Loucy (cell line): ENCODE measurements around the gene CEP41.

Experiments
- H2AFZ ChIP-seq: fragments of 200-600 bp; sonication (generic); 2 replicates; pipeline ENCODE4 v1.6.0; 2016; ENCODE audit warnings: antibody characterized with exemption, mild to moderate bottlenecking, low read length, moderate library complexity
- H3F3A ChIP-seq: fragments of 200-600 bp; 2 replicates; pipeline ENCODE4 v1.6.0; 2016; ENCODE audit warnings: antibody characterized with exemption, low read depth, mild to moderate bottlenecking
- H3K27me3 ChIP-seq: fragments of 200-600 bp; sonication (generic); 2 replicates; pipeline ENCODE4 v1.6.1; 2014; ENCODE audit warnings: low read length, mild to moderate bottlenecking; ENCODE audit not compliant: insufficient read depth, poor library complexity, severe bottlenecking
- H3K36me3 ChIP-seq: fragments of 200-600 bp; sonication (generic); 2 replicates; pipeline ENCODE4 v1.6.1; 2016; ENCODE audit warnings: low read length; ENCODE audit not compliant: insufficient read depth
- H3K4me1 ChIP-seq: fragments of 200-600 bp; sonication (generic); 2 replicates; pipeline ENCODE4 v1.5.1; 2014; ENCODE audit warnings: low read length, mild to moderate bottlenecking; ENCODE audit not compliant: insufficient read depth, poor library complexity, severe bottlenecking
- H3K4me2 ChIP-seq: fragments of 200-600 bp; sonication (generic); 2 replicates; pipeline ENCODE4 v1.6.0; 2014; ENCODE audit warnings: antibody characterized with exemption, low read length, low read depth, mild to moderate bottlenecking; ENCODE audit not compliant: poor library complexity, severe bottlenecking
- H3K4me3 ChIP-seq: fragments of 200-600 bp; sonication (generic); 2 replicates; pipeline ENCODE4 v1.5.1; 2014; ENCODE audit warnings: low read length, mild to moderate bottlenecking, mixed read lengths; ENCODE audit not compliant: poor library complexity, severe bottlenecking
- H3K79me2 ChIP-seq: fragments of 200-600 bp; sonication (generic); 2 replicates; pipeline ENCODE4 v1.6.1; 2014; ENCODE audit warnings: low read length; ENCODE audit not compliant: insufficient read depth
- H3K9ac ChIP-seq: fragments of 200-600 bp; sonication (generic); 2 replicates; pipeline ENCODE4 v1.6.0; 2014; ENCODE audit warnings: mild to moderate bottlenecking, low read depth, low read length, moderate library complexity; ENCODE audit not compliant: poor library complexity, severe bottlenecking
- H3K9me2 ChIP-seq: fragments of 200-600 bp; sonication (generic); replicated peaks from 2 replicates; pipeline ENCODE4 v1.6.1; 2016; ENCODE audit warnings: low read depth, low read length, mixed read lengths
- H3K9me3 ChIP-seq: fragments of 200-600 bp; sonication (generic); 2 replicates; pipeline ENCODE4 v1.6.1; 2014; ENCODE audit warnings: mild to moderate bottlenecking, antibody characterized with exemption, low read length, low read depth; ENCODE audit not compliant: insufficient read depth
- H4K20me1 ChIP-seq: fragments of 200-600 bp; sonication (generic); 2 replicates; pipeline ENCODE4 v1.6.0; 2014; ENCODE audit warnings: antibody characterized with exemption, low read length, mild to moderate bottlenecking; ENCODE audit not compliant: insufficient read depth, poor library complexity, severe bottlenecking
- CTCF ChIP-seq: fragments of 200-600 bp; sonication (generic); conservative IDR thresholded peaks from 2 replicates; pipeline ENCODE4 v1.5.1; 2014; ENCODE audit warnings: mild to moderate bottlenecking, antibody characterized with exemption, low read length
- EZH2phosphoT487 ChIP-seq: fragments of 200-600 bp; IDR thresholded peaks from 2 replicates; pipeline ENCODE4 v1.6.1; 2018; ENCODE audit warnings: antibody characterized with exemption, mild to moderate bottlenecking, moderate library complexity, borderline replicate concordance

Gene CEP41

GRCh38 chr7:130353196-130353595 lies 87.6 kb downstream of the CEP41 start:
- no peaks in the 10 kb centered on the region for H3K27me3 ChIP-seq
- no peaks in the 10 kb centered on the region for H4K20me1 ChIP-seq
- no peak overlapping the region for H3K4me2 ChIP-seq
- no peaks in the 10 kb centered on the region for H3K79me2 ChIP-seq
- no peaks in the 10 kb centered on the region for H3K36me3 ChIP-seq
- H3K4me3 ChIP-seq = no peak overlapping the region
- no peaks in the 10 kb centered on the region for H3F3A ChIP-seq
- no peaks in the 10 kb centered on the region for H3K9me3 ChIP-seq
- TF ChIP-seq CTCF (no peak), EZH2phosphoT487 (no peak)
- H2AFZ ChIP-seq = no peak overlapping the region
- no peak overlapping the region for H3K9ac ChIP-seq
- no peaks in the 10 kb centered on the region for H3K4me1 ChIP-seq
- no peaks in the 10 kb centered on the region for H3K9me2 ChIP-seq

- Histone ChIP-seq H3K79me2 (no peaks in the 10 kb centered on the region), H3K36me3 (no peaks in the 10 kb centered on the region), H4K20me1 (no peaks in the 10 kb centered on the region), H3K4me2 (no peak overlapping the region), H3K9me3 (no peaks in the 10 kb centered on the region), H3K27me3 (no peaks in the 10 kb centered on the region), H2AFZ (no peak overlapping the region), H3F3A (no peaks in the 10 kb centered on the region), H3K4me3 (no peak overlapping the region), H3K9ac (no peak overlapping the region), H3K9me2 (no peaks in the 10 kb centered on the region), H3K4me1 (no peaks in the 10 kb centered on the region)
- no peak for TF ChIP-seq EZH2phosphoT487
- TF ChIP-seq CTCF = no peak
Observed at GRCh38 chr7:130352194-130353074, 88.4 kb downstream of the CEP41 start.

- H2AFZ ChIP-seq = no peak overlapping the region
- H3F3A ChIP-seq = no peaks in the 10 kb centered on the region
- H3K9me2 ChIP-seq = no peaks in the 10 kb centered on the region
- no peaks in the 10 kb centered on the region for H4K20me1 ChIP-seq
- H3K36me3 ChIP-seq = no peaks in the 10 kb centered on the region
- H3K27me3 ChIP-seq = no peaks in the 10 kb centered on the region
- TF ChIP-seq CTCF (no peak), EZH2phosphoT487 (no peak)
- H3K4me1 ChIP-seq = no peaks in the 10 kb centered on the region
- H3K9me3 ChIP-seq = no peaks in the 10 kb centered on the region
- H3K4me2 ChIP-seq = no peak overlapping the region
- H3K4me3 ChIP-seq = no peak overlapping the region
- H3K79me2 ChIP-seq = no peaks in the 10 kb centered on the region
- no peak overlapping the region for H3K9ac ChIP-seq
Observed at GRCh38 chr7:130351791-130352090, 89.1 kb downstream of the CEP41 start.
